H1 (cell line): ENCODE data around the gene LAMA3.

ENCODE experiments used
- GABPA ChIP-seq: IDR thresholded peaks from 2 replicates; pipeline ENCODE4 v1.6.1; 2011; ENCODE audit warnings: mild to moderate bottlenecking, low read length, moderate library complexity, borderline replicate concordance; ENCODE audit not compliant: insufficient read depth
- JUND ChIP-seq: IDR thresholded peaks from 2 replicates; pipeline ENCODE4 v1.6.1; 2011; ENCODE audit warnings: mild to moderate bottlenecking, improper control_type of control experiment, low read length
- PHF8 ChIP-seq: fragments of 200-600 bp; sonication (generic); conservative IDR thresholded peaks from 2 replicates; pipeline ENCODE4 v1.7.1; 2012; ENCODE audit warnings: low read depth, mild to moderate bottlenecking, inconsistent platforms, low read length, moderate library complexity
- POLR2A ChIP-seq, 2 experiments: IDR thresholded peaks; 1 replicate in 1 of 2; 2 replicates in 1 of 2; pipeline ENCODE4 v1.6.1; 2011; ENCODE audit warnings: low read depth in 2 of 2, low read length in 2 of 2, mild to moderate bottlenecking in 2 of 2; ENCODE audit errors: control extremely low read depth in 1 of 2
- SP1 ChIP-seq: IDR thresholded peaks from 2 replicates; pipeline ENCODE4 v1.6.1; 2011; ENCODE audit warnings: low read depth, low read length
- USF2 ChIP-seq: IDR thresholded peaks from 2 replicates; pipeline ENCODE4 v1.6.1; 2011; ENCODE audit warnings: low read length, improper control_type of control experiment
- ZNF274 ChIP-seq: IDR thresholded peaks from 2 replicates; pipeline ENCODE4 v1.7.0; 2012; ENCODE audit warnings: low read length, borderline replicate concordance; ENCODE audit errors: extremely low read depth

- no peak for TF ChIP-seq GABPA
- TF ChIP-seq SP1, result no peak
- TF ChIP-seq POLR2A (IDR thresholded peaks at IDR 0.05; ENCODE audit: control extremely low read depth in 1 of 2, low read depth in 2 of 2, low read length in 2 of 2), result no peak
- no peak for TF ChIP-seq PHF8
- no peak for TF ChIP-seq USF2
- no peak for TF ChIP-seq JUND
- TF ChIP-seq ZNF274, result no peak
Observed at GRCh38 chr18:23950644-23951043, 261.4 kb downstream of the LAMA3 start.
